Breast epithelium (tissue), 3 donors: Measurements from ENCODE around the gene GALNTL6.

Experiments
- CTCF ChIP-seq, 3 donors: fragments of 450-650 bp; IDR thresholded peaks; one replicate each; pipeline ENCODE4 v1.5.1; 2016 to 2017; ENCODE audit warnings: antibody characterized with exemption in 3 of 3, mild to moderate bottlenecking in 3 of 3, moderate library complexity in 3 of 3
- POLR2A ChIP-seq: fragments of 450-650 bp; IDR thresholded peaks from one replicate; pipeline ENCODE4 v1.6.1; 2016; ENCODE audit warnings: antibody characterized with exemption, mild to moderate bottlenecking, moderate library complexity
- POLR2AphosphoS5 ChIP-seq, 3 donors: sonication (generic); formaldehyde crosslinking; IDR thresholded peaks; one replicate each; pipeline ENCODE4 v1.6.1; 2017; ENCODE audit warnings: antibody characterized with exemption in 3 of 3

DNA sequence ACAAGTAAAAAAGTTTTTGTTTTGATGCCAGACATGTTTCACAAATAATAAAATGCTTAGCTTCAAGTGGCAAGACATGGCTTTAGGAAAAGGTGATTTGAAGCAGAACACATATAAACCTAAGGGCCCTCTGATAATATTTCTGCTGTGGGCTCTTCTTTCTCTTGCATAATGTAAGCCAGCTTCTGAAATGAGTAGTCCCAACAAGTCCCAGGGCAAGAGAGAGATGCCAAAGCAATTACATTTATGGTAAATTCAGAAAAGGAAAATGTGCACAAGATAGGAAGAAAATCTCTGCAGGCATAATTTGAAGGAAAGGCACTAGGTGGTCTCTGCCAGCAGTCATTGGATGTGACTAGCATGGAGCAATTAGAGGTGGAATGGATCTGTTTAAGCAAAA, 1184.7 kb downstream of the GALNTL6 start:
- no peak for TF ChIP-seq CTCF (IDR thresholded peaks at IDR 0.05)
- TF ChIP-seq POLR2A = no peak
- TF ChIP-seq POLR2AphosphoS5 (IDR thresholded peaks at IDR 0.05) = no peak
